Karpas-422 (cell line): ENCODE results near the gene ALDH16A1. TPM values are rescaled to one million over a fixed set of nuclear protein-coding genes. Genes with fewer than 3 reads are reported as not detected.

Source experiments
- DNase-seq: peaks from one replicate; pipeline ENCODE4 v3.0.0-alpha.2; 2015
- H2AFZ ChIP-seq: fragments of 200-600 bp; sonication (generic); 2 replicates; pipeline ENCODE4 v1.6.1; 2014; ENCODE audit warnings: antibody characterized with exemption, low read length, mixed read lengths
- H3K27ac ChIP-seq: fragments of 200-600 bp; sonication (generic); 2 replicates; pipeline ENCODE4 v1.5.1; 2014; ENCODE audit warnings: mild to moderate bottlenecking, low read length, moderate library complexity
- H3K27me3 ChIP-seq: fragments of 200-600 bp; sonication (generic); 2 replicates; pipeline ENCODE4 v1.6.1; 2014; ENCODE audit warnings: low read length, mixed read lengths
- H3K36me3 ChIP-seq: fragments of 200-600 bp; sonication (generic); 2 replicates; pipeline ENCODE4 v1.6.1; 2014; ENCODE audit warnings: low read length, mixed read lengths; ENCODE audit not compliant: insufficient read depth
- H3K4me1 ChIP-seq: fragments of 200-600 bp; sonication (generic); 2 replicates; pipeline ENCODE4 v1.6.1; 2014; ENCODE audit warnings: mild to moderate bottlenecking, low read length, mixed read lengths
- H3K4me2 ChIP-seq: fragments of 200-600 bp; sonication (generic); 2 replicates; pipeline ENCODE4 v1.6.1; 2014; ENCODE audit warnings: low read length, low read depth, mild to moderate bottlenecking; ENCODE audit not compliant: poor library complexity, severe bottlenecking
- H3K4me3 ChIP-seq: fragments of 200-600 bp; sonication (generic); 2 replicates; pipeline ENCODE4 v1.5.1; 2014; ENCODE audit warnings: mild to moderate bottlenecking, antibody characterized with exemption, low read length, mixed read lengths
- H3K79me2 ChIP-seq: fragments of 200-600 bp; sonication (generic); 2 replicates; pipeline ENCODE4 v1.6.1; 2014; ENCODE audit warnings: mild to moderate bottlenecking, low read length, mixed read lengths
- H3K9ac ChIP-seq: fragments of 200-600 bp; sonication (generic); 2 replicates; pipeline ENCODE4 v1.6.0; 2014; ENCODE audit warnings: low read length
- H3K9me2 ChIP-seq: fragments of 200-600 bp; sonication (generic), shearing (Covaris generic); replicated peaks from 2 replicates; pipeline ENCODE4 v1.6.0; 2014; ENCODE audit warnings: mild to moderate bottlenecking, low read length, moderate library complexity; ENCODE audit not compliant: insufficient read depth
- H3K9me3 ChIP-seq: fragments of 300-700, 200-600 bp; sonication (generic); 2 replicates; pipeline ENCODE4 v1.6.1; 2014; ENCODE audit warnings: low read length, mixed read lengths
- H4K20me1 ChIP-seq: fragments of 200-600 bp; sonication (generic); 2 replicates; pipeline ENCODE4 v1.6.1; 2014; ENCODE audit warnings: mild to moderate bottlenecking, antibody characterized with exemption, low read length, low read depth; ENCODE audit not compliant: insufficient read depth
- total RNA-seq: library from RNA; depleted of rRNA; stranded (reverse); fragments of >200 nt; shearing (Covaris generic); gene quantifications from 2 replicates; pipeline ENCODE4 v1.2.3, GENCODE V29; 2014; ENCODE audit warnings: low replicate concordance

The ALDH16A1 gene
- total RNA-seq, 1 experiment from 2014 or later = 15.9 TPM

GRCh38 chr19:49503582-49503962 lies 50.5 kb downstream of the ALDH16A1 start:
- H3K27me3 ChIP-seq = no peaks in the 10 kb centered on the region
- H2AFZ ChIP-seq = no peak overlapping the region
- H3K4me3 ChIP-seq = no peak overlapping the region
- H3K4me2 ChIP-seq = no peak overlapping the region
- H3K36me3 ChIP-seq = peaks cover 8% of the 10 kb centered on the region
- H3K79me2 ChIP-seq = no peaks in the 10 kb centered on the region
- peaks cover 16% of the 10 kb centered on the region for H4K20me1 ChIP-seq
- no peak overlapping the region for H3K9ac ChIP-seq
- DNase-seq = no peak
- H3K9me2 ChIP-seq = no peaks in the 10 kb centered on the region
- H3K4me1 ChIP-seq = peaks cover 43% of the 10 kb centered on the region
- no peaks in the 10 kb centered on the region for H3K9me3 ChIP-seq
- no peak overlapping the region for H3K27ac ChIP-seq

GRCh38 chr19:49506575-49507105 lies 53.6 kb downstream of the ALDH16A1 start:
- Histone ChIP-seq H3K79me2 (no peaks in the 10 kb centered on the region), H3K27ac (no peak overlapping the region), H3K4me2 (no peak overlapping the region), H4K20me1 (no peaks in the 10 kb centered on the region), H3K36me3 (no peaks in the 10 kb centered on the region), H3K9me3 (no peaks in the 10 kb centered on the region), H3K4me3 (no peak overlapping the region), H3K9ac (no peak overlapping the region), H3K27me3 (no peaks in the 10 kb centered on the region), H3K9me2 (no peaks in the 10 kb centered on the region), H3K4me1 (peaks cover 20% of the 10 kb centered on the region), H2AFZ (no peak overlapping the region)
- DNase-seq = peak; percentile 95

GRCh38 chr19:49507803-49508494 lies 54.9 kb downstream of the ALDH16A1 start:
- Histone ChIP-seq H3K4me3 (no peak overlapping the region), H3K27ac (no peak overlapping the region), H3K27me3 (no peaks in the 10 kb centered on the region), H2AFZ (no peak overlapping the region), H3K9me2 (no peaks in the 10 kb centered on the region), H3K79me2 (no peaks in the 10 kb centered on the region), H3K4me2 (no peak overlapping the region), H3K9ac (0 out of 2 replicates have a peak overlapping the region, but pooled peaks have one; percentile 0), H4K20me1 (no peaks in the 10 kb centered on the region), H3K9me3 (no peaks in the 10 kb centered on the region), H3K36me3 (no peaks in the 10 kb centered on the region), H3K4me1 (peaks cover 24% of the 10 kb centered on the region)
- peak; percentile 79 for DNase-seq

- peak; percentile 64 for DNase-seq
- Histone ChIP-seq H2AFZ (peak overlapping the region; percentile 83; the same call in 1 of the 2 replicates), H4K20me1 (no peaks in the 10 kb centered on the region), H3K36me3 (no peaks in the 10 kb centered on the region), H3K9me2 (no peaks in the 10 kb centered on the region), H3K79me2 (no peaks in the 10 kb centered on the region), H3K4me3 (peak overlapping the region; percentile 64), H3K27me3 (no peaks in the 10 kb centered on the region), H3K4me2 (peak overlapping the region; percentile 76), H3K4me1 (peaks cover 11% of the 10 kb centered on the region), H3K9ac (peak overlapping the region; percentile 60), H3K27ac (no peak overlapping the region), H3K9me3 (no peaks in the 10 kb centered on the region)
Measured at GRCh38 chr19:49512970-49513745, 60.1 kb downstream of the ALDH16A1 start.

GRCh38 chr19:49513746-49514118 lies 60.7 kb downstream of the ALDH16A1 start:
- peak overlapping the region; percentile 76 for H3K4me2 ChIP-seq
- no peaks in the 10 kb centered on the region for H3K79me2 ChIP-seq
- H3K36me3 ChIP-seq = no peaks in the 10 kb centered on the region
- no peak overlapping the region; the same call in 1 of the 2 replicates for H3K4me3 ChIP-seq
- no peaks in the 10 kb centered on the region for H4K20me1 ChIP-seq
- no peak overlapping the region for H3K27ac ChIP-seq
- peak overlapping the region; percentile 60 for H3K9ac ChIP-seq
- no peaks in the 10 kb centered on the region for H3K27me3 ChIP-seq
- peaks cover 10% of the 10 kb centered on the region for H3K4me1 ChIP-seq
- H3K9me2 ChIP-seq = no peaks in the 10 kb centered on the region
- no peak overlapping the region for H2AFZ ChIP-seq
- no peak for DNase-seq
- H3K9me3 ChIP-seq = no peaks in the 10 kb centered on the region

- H3K9ac ChIP-seq = no peak overlapping the region
- H3K36me3 ChIP-seq = no peaks in the 10 kb centered on the region
- H4K20me1 ChIP-seq = no peaks in the 10 kb centered on the region
- H3K4me3 ChIP-seq = no peak overlapping the region
- H3K27me3 ChIP-seq = no peaks in the 10 kb centered on the region
- peaks cover 10% of the 10 kb centered on the region for H3K4me1 ChIP-seq
- H2AFZ ChIP-seq = no peak overlapping the region
- H3K4me2 ChIP-seq = no peak overlapping the region
- no peak for DNase-seq
- H3K9me2 ChIP-seq = no peaks in the 10 kb centered on the region
- no peaks in the 10 kb centered on the region for H3K9me3 ChIP-seq
- no peak overlapping the region for H3K27ac ChIP-seq
- H3K79me2 ChIP-seq = no peaks in the 10 kb centered on the region
Measured at GRCh38 chr19:49514151-49514550, 61.1 kb downstream of the ALDH16A1 start.

GRCh38 chr19:49515767-49516166 lies 62.7 kb downstream of the ALDH16A1 start:
- Histone ChIP-seq H3K4me1 (peaks cover 10% of the 10 kb centered on the region), H3K9me2 (no peaks in the 10 kb centered on the region), H3K79me2 (no peaks in the 10 kb centered on the region), H3K4me2 (no peak overlapping the region), H3K9ac (no peak overlapping the region), H3K27me3 (no peaks in the 10 kb centered on the region), H3K27ac (no peak overlapping the region), H3K36me3 (no peaks in the 10 kb centered on the region), H3K9me3 (no peaks in the 10 kb centered on the region), H2AFZ (no peak overlapping the region), H3K4me3 (no peak overlapping the region), H4K20me1 (no peaks in the 10 kb centered on the region)
- DNase-seq = no peak

- no peak overlapping the region for H3K4me2 ChIP-seq
- no peaks in the 10 kb centered on the region for H3K9me2 ChIP-seq
- H3K27me3 ChIP-seq = no peaks in the 10 kb centered on the region
- no peak for DNase-seq
- no peak overlapping the region for H3K9ac ChIP-seq
- no peak overlapping the region for H2AFZ ChIP-seq
- no peaks in the 10 kb centered on the region for H4K20me1 ChIP-seq
- H3K4me3 ChIP-seq = no peak overlapping the region
- no peaks in the 10 kb centered on the region for H3K79me2 ChIP-seq
- H3K9me3 ChIP-seq = no peaks in the 10 kb centered on the region
- peaks cover 5% of the 10 kb centered on the region for H3K4me1 ChIP-seq
- no peaks in the 10 kb centered on the region for H3K36me3 ChIP-seq
- H3K27ac ChIP-seq = no peak overlapping the region
Measured at GRCh38 chr19:49518033-49518432, 65.0 kb downstream of the ALDH16A1 start.
